Ishikawa (cell line): ENCODE data around the gene SH2D2A.

Experiments
- CEBPB ChIP-seq: IDR thresholded peaks from 2 replicates; pipeline ENCODE4 v1.6.1; 2012
- EP300 ChIP-seq: IDR thresholded peaks from 2 replicates; pipeline ENCODE4 v1.6.1; 2012; ENCODE audit warnings: borderline replicate concordance
- NFIC ChIP-seq: IDR thresholded peaks from 2 replicates; pipeline ENCODE4 v1.6.1; 2012
- TEAD4 ChIP-seq: IDR thresholded peaks from 2 replicates; pipeline ENCODE4 v1.6.1; 2012
- YY1 ChIP-seq: IDR thresholded peaks from 2 replicates; pipeline ENCODE4 v1.6.1; 2012; ENCODE audit warnings: low read depth
- ZBTB7A ChIP-seq: IDR thresholded peaks from 2 replicates; pipeline ENCODE4 v1.6.1; 2012; ENCODE audit warnings: low read depth
- TF ChIP-seq, protein P1 (sequence below): IDR thresholded peaks from 2 replicates; pipeline ENCODE4 v1.6.1; 2012

DNA sequence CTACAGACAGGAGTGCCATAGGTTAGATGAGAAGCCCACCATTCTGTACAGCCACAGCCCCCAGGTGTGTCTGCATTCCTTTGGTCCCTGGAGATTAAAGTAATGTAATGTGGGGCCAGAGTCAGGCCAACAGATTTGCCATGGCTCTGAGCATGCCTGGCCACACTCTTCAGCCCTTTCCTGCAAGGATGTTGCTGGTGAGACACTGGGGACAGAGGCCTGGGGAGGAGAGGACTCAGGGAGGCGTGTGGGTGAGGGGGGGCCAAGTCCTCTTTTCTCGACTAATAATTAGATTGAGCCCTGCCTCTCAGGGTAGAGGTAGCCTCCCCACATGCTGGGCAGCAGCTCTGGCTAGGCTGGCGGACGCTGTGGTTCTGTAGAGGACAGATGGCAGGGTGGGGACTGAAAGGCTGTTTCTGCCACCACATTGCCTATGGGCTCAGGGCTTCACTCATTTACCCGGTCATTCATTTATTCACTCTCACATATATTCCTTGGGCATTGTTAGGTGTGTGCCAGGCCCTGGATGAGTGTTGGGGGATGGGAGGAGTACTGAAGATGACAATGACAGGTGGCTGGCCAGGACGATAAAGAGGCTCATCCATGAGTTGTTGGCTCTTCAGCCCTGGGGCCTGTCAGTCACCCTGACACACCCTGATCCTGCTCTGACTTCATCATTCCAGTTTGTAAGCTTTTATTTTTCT lies 56.4 kb downstream of the SH2D2A start:
- TF ChIP-seq EP300 (no peak), YY1 (no peak), TEAD4 (no peak), CEBPB (no peak), NFIC (no peak), ZBTB7A (no peak)
- TF ChIP-seq, protein P1, sequence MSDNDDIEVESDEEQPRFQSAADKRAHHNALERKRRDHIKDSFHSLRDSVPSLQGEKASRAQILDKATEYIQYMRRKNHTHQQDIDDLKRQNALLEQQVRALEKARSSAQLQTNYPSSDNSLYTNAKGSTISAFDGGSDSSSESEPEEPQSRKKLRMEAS, result no peak
